HG02885 (cell line): Measurements from ENCODE around the gene TJP2.

ENCODE experiments used
- ATAC-seq: cut with Tn5 transposase; IDR thresholded peaks from one replicate; pipeline ENCODE4 v1.9.1; 2021; ENCODE audit warnings: mild to moderate bottlenecking; ENCODE audit not compliant: unreplicated experiment, poor library complexity

The TJP2 gene

GRCh38 chr9:69218166-69218565 lies 44.1 kb downstream of the TJP2 start:
- no peak for ATAC-seq

GRCh38 chr9:69221036-69221435 lies 47.0 kb downstream of the TJP2 start:
- ATAC-seq = no peak

- peak; percentile 64 for ATAC-seq
Measured at GRCh38 chr9:69222970-69223369, 48.9 kb downstream of the TJP2 start.

GRCh38 chr9:69223605-69224004 lies 49.5 kb downstream of the TJP2 start:
- peak; percentile 76 for ATAC-seq

- ATAC-seq = no peak
Measured at GRCh38 chr9:69229367-69229766, 55.3 kb downstream of the TJP2 start.

- ATAC-seq = no peak
Measured at GRCh38 chr9:69232135-69232534, 58.1 kb downstream of the TJP2 start.

GRCh38 chr9:69234683-69235082 lies 60.6 kb downstream of the TJP2 start:
- ATAC-seq = no peak

GRCh38 chr9:69236188-69236587 lies 62.1 kb downstream of the TJP2 start:
- no peak for ATAC-seq

GRCh38 chr9:69237702-69238295 lies 63.7 kb downstream of the TJP2 start:
- ATAC-seq = no peak

GRCh38 chr9:69243116-69243515 lies 69.0 kb downstream of the TJP2 start:
- ATAC-seq = no peak

- no peak for ATAC-seq
Measured at GRCh38 chr9:69246629-69247028, 72.6 kb downstream of the TJP2 start.

GRCh38 chr9:69248005-69248404 lies 73.9 kb downstream of the TJP2 start:
- no peak for ATAC-seq

GRCh38 chr9:69249337-69249736 lies 75.3 kb downstream of the TJP2 start:
- ATAC-seq = no peak

- no peak for ATAC-seq
Measured at GRCh38 chr9:69250681-69251080, 76.6 kb downstream of the TJP2 start.

GRCh38 chr9:69252436-69252835 lies 78.4 kb downstream of the TJP2 start:
- ATAC-seq = no peak

GRCh38 chr9:69253057-69253456 lies 79.0 kb downstream of the TJP2 start:
- no peak for ATAC-seq

GRCh38 chr9:69254223-69254622 lies 80.1 kb downstream of the TJP2 start:
- ATAC-seq = no peak

- no peak for ATAC-seq
Measured at GRCh38 chr9:69255591-69255990, 81.5 kb downstream of the TJP2 start.

GRCh38 chr9:69258551-69258950 lies 84.5 kb downstream of the TJP2 start:
- no peak for ATAC-seq

GRCh38 chr9:69260161-69260560 lies 86.1 kb downstream of the TJP2 start:
- ATAC-seq = no peak

- ATAC-seq = no peak
Measured at GRCh38 chr9:69261636-69262035, 87.6 kb downstream of the TJP2 start.

- no peak for ATAC-seq
Measured at GRCh38 chr9:69264526-69264925, 90.4 kb downstream of the TJP2 start.

GRCh38 chr9:69265891-69266290 lies 91.8 kb downstream of the TJP2 start:
- ATAC-seq = no peak
